Activated CD8-positive, alpha-beta memory T cell treated with anti-CD3 and anti-CD28 coated beads, Interleukin-2, amount 50 U/mL, for 24 hours (primary cell): ENCODE results near the gene TBX2.
"Not testable (repeated sequence)": the region's sequence is repeated elsewhere in the genome, so short reads cannot be mapped to it uniquely, and the experiment has no call there.

Source experiments
- DNase-seq: peaks from one replicate; pipeline ENCODE4 v3.0.0-alpha.2; 2020; ENCODE audit errors: extremely low read depth

The TBX2 gene

GRCh38 chr17:61413661-61414126 is 14.1 kb downstream of the TBX2 start:
- DNase-seq: no peak

- no peak for DNase-seq
Observed at GRCh38 chr17:61414141-61414935, 14.7 kb downstream of the TBX2 start.

GRCh38 chr17:61414936-61415251 is 15.3 kb downstream of the TBX2 start:
- DNase-seq: no peak

GRCh38 chr17:61415374-61416210 is 15.9 kb downstream of the TBX2 start:
- no peak for DNase-seq

GRCh38 chr17:61416211-61416539 is 16.5 kb downstream of the TBX2 start:
- no peak for DNase-seq

- peak; percentile 32 for DNase-seq
Observed at GRCh38 chr17:61416540-61417363, 17.1 kb downstream of the TBX2 start.

GRCh38 chr17:61418449-61418848 is 18.8 kb downstream of the TBX2 start:
- DNase-seq: no peak

GRCh38 chr17:61419496-61420046 is 19.9 kb downstream of the TBX2 start:
- DNase-seq: no peak

- no peak for DNase-seq
Observed at GRCh38 chr17:61420052-61420451, 20.4 kb downstream of the TBX2 start.

GRCh38 chr17:61420745-61421398 is 21.2 kb downstream of the TBX2 start:
- DNase-seq: no peak

GRCh38 chr17:61421460-61421859 is 21.8 kb downstream of the TBX2 start:
- DNase-seq: no peak

GRCh38 chr17:61422116-61422799 is 22.6 kb downstream of the TBX2 start:
- no peak for DNase-seq

GRCh38 chr17:61422869-61423268 is 23.2 kb downstream of the TBX2 start:
- DNase-seq: no peak

- DNase-seq: no peak
Observed at GRCh38 chr17:61423967-61424649, 24.5 kb downstream of the TBX2 start.

GRCh38 chr17:61425682-61426481 is 26.2 kb downstream of the TBX2 start:
- no peak for DNase-seq

GRCh38 chr17:61426482-61427304 is 27.1 kb downstream of the TBX2 start:
- no peak for DNase-seq

- no peak for DNase-seq
Observed at GRCh38 chr17:61427567-61427966, 27.9 kb downstream of the TBX2 start.

- no peak for DNase-seq
Observed at GRCh38 chr17:61429274-61429673, 29.6 kb downstream of the TBX2 start.

- not testable (repeated sequence) for DNase-seq
Observed at GRCh38 chr17:61429831-61430230, 30.2 kb downstream of the TBX2 start.
